NK-92 (cell line): ENCODE results near the gene TUBB1.
"Not testable (repeated sequence)": the region's sequence is repeated elsewhere in the genome, so short reads cannot be mapped to it uniquely, and the experiment has no call there.

Experiments
- DNase-seq: peaks from one replicate; lab custom pipeline; 2025; ENCODE audit not compliant: unreplicated experiment; lab: John Stamatoyannopoulos, UW

The TUBB1 gene

DNA sequence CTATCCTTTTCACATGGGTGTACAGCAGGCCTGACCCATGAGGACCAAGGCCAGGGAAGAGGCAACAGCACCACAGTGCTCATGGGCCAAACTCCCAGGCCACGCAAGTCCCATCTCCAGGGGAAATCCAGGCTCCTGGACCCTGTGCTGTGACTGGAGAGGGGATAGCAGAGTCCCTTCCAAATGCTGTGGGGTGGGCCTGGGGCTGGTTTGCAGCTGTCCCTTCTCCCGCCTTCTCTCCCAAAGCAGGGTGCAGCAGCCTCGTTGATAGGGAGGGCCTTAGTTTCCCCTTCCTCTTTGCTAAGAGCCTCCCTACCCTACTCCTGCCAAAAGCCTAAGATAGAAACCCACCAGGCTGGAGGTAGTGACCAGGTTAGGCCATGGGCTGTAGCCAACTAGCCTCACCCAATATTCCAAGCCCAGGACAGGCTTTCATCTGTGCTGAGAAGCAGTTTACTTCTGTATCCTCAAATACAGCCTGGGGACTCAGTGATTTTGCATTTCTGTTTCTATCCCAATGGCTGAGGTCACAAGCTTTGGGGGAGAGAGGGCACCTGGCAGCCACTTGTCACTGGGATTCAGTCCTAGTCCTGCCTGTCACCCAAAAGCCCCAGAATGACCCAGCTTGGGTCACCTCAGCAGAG is 13.6 kb upstream of the TUBB1 start:
- no peak for DNase-seq

DNA sequence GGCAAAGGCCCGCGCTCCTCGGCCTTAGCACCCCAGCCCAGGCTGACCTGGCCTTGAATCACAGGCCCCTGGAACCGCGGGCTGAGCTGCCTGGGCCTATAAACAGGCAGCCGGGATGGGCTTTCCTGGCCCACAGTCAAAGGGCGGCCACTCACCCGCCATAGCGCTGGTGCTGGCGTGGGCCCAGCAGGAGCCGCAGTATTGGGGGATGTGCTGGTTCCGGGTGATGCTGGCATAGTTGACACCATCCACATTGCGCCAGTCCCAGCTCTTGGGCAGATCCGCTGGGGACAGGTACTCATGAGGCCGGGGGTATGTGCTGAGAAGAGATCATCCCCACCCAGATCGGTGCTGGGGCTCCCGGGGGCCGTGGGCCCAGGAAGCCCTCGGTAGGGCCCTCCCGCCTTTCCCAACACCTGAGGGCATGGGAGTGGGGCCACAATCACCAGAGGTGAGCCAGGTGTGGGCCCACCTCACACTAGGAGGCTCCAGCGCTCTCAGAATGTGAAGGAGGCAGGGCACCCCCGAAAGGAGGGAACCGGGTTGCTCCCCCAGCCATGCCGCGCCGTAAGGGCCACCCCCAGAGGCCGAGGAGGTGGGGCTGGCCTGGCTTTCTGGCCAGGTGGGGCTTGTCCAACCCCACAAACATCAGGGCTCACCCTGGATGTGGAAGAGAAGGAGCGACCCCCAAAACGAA is 12.9 kb upstream of the TUBB1 start:
- no peak for DNase-seq

DNA sequence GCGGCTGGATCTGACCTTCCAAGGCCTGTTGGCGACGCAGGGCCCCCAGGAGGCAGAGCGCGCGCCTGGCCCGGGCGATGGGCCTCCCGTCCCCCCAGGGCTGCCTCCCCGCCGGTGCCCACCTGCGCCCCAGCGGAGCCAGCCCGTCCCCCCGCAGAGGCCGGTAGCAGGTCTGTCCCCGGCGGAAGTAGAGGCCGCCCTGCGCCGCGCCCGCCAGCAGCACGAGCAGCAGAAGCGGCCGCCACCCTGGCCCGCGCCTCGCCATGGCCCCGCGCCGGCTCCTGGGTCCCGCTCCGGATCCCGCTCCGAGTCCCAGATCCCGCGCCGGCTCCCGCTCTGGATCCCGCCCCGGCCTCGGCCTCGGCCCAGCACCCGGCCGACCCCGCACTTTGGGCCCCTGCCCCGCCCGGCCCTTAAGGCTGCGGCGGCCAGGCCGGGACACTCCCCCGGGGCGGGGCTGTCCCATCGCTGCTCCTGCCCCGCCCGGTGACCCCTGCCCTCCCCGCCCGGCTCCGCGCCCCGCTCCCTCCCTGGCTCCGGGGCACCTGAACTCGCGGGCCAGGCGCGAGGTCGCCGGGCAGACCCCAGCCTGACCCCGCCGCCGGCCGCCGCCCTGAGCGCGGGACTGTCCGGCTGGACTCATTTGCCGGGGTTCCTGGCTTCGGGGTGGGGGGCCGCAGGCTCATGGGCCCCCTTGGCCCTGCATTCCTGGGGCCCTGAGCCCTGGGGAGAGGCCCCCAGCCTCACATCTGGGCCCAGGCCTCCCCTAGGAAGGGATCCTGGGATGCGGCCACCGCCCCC is 12.2 kb upstream of the TUBB1 start, which contains the start of gene CTSZ:
TSS of gene CTSZ (minus strand) at position 391 of the 801 bp plus-strand sequence. CDS start at position 265, 126 bp downstream.
- no peak for DNase-seq

DNA sequence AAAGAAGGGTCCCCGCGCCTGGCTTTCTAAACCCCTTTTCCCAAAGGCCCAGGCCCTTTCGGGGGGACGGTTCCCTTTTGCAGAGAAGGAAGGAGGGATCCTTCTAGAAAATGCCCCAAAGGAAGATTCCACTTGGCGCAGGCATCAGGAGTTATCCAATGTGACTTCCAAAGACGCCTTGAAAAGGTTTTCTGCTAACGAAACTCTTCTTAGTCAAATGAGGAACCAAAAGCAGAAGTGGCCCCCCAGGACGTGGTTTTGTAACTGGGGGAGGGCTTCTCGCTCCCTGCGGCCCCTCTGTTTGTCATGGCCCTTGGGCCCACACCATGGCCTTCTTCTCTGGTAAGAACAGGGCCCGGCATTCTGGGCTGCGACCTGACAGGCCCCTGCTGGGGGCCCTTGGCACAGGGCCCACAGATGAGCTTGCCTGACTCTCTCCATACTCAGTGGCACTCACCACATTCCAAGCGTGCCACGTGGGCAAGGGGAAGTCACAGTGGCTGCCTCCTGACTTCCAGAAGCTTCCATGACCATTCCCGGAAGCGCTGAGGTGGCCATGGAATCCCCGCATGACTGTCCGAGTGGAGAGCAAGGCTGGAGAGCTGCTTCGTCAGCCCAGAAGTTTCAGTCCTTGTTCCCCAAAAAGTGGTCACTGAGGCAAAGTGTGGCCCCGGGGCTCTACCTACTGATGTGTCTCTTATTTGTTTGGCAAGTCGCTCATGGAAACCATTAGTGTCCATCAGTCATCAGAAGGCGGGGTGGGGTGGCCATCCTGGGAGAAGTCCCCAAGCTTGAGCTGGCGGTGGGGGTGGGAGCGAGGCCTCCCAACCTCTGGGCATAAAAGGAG is 11.3 kb upstream of the TUBB1 start:
- no peak for DNase-seq

DNA sequence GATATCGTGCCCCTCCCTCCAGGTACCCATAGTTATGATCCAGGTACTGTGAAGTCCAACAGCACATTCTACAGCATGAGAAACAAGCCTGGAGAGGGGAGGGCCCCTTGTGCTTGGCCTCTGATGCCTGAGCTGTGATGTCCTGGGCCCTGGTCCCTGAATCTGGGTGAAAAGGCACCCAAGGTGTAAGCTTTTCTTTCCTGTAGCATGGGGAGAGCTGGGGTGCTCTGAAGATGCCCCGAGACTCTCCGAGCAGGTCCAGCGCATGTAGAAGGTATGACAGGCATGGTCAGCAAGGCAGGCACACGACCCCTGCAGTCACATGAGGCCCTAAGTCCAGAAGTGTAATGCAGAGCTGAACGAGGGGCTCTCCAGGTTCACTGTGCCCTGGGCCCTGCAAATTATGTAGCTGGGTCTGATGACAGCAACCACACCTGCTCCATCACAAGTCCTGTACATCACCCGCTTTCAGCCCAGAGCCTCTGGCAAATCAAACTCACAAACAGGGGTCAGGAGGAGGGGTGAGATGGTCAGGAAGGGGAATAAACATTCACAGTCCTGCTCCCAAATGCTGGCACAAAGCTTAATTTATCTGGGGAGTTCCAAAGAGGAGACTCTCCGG is 10.4 kb upstream of the TUBB1 start:
- DNase-seq = no peak

DNA sequence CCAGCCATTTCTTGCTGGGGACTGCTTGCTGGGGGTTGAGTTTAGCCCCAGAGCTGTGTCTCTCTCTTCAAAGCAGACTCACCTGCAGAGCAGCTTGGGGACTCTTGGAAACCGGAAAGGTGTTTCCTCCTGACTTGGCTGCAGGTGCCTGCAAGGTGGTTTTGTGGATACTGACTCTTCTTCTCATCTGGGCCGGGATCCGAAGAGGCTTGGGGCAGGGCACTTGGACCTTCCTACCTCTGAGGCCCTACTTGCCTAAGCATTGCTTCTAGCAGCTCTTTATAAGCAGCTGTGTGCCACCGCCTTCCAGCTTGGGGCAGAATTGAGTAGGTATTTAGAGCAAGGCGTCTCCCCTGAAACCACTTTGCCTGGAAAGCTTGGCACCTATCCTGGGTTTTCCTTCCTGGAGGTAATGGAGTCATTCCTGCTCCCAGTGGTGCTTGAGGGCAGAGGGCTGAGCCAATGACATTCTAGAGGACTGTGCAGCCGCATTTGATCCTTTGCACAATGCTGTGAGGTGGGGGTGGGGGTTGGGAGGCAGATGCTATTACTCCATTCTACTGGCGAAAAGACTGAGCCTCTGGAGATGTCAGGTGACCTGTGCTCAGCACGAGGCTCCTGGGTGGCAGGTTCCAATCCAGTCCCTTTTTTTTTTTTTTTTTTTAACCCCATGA is 8.8 kb upstream of the TUBB1 start:
- no peak for DNase-seq

DNA sequence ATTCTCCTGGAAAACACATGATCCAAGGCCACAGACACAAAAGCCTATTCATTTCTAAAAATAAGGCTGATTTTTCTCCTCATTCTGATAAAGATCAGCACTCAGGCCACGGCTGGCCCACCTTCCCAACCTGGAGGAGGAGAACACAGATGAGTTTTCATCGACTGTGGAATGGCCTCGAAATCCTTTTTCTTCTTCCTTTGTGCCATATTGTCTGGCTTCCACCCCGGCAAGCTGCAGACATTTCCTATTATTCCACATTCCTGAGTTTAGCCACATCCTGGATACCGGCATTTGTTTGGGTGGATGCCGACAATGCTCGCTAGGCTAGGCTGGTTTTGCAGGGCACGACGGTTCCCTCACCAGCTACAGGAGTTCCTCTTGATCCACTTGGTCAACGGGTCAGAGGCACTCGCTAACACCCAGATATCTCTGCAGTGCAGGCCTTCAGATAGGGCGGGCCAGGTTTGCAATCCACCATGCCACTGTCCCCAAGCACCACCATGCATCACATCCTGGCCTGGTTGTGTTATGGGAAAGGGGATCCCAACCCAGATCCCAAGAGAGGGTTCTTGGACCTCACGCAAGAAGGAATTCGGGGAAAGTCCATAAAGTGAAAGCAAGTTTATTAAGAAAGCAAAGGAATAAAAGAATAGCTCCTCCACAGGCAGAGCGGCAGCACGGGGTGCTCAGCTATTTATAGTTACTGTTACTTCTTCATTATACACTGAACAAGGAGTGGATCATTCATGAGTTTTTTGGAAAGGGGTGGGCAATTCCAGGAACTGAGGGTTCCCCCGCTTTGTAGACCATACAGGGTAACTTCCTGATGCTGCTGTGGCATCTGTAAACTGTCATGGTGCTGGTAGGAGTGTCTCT is 8.0 kb upstream of the TUBB1 start:
- DNase-seq = no peak

DNA sequence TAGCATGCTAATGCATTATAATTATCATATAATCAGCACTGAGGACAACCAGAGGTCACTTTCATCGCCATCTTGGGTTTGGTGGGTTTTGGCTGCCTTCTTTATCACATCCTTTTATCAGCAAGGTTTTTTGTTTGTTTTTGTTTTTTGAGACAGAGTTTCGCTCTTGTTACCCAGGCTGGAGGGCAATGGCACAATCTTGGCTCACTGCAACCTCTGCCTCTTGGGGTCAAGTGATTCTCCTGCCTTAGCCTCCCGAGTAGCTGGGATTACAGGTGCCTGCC is 7.4 kb upstream of the TUBB1 start:
- not testable (repeated sequence) for DNase-seq

DNA sequence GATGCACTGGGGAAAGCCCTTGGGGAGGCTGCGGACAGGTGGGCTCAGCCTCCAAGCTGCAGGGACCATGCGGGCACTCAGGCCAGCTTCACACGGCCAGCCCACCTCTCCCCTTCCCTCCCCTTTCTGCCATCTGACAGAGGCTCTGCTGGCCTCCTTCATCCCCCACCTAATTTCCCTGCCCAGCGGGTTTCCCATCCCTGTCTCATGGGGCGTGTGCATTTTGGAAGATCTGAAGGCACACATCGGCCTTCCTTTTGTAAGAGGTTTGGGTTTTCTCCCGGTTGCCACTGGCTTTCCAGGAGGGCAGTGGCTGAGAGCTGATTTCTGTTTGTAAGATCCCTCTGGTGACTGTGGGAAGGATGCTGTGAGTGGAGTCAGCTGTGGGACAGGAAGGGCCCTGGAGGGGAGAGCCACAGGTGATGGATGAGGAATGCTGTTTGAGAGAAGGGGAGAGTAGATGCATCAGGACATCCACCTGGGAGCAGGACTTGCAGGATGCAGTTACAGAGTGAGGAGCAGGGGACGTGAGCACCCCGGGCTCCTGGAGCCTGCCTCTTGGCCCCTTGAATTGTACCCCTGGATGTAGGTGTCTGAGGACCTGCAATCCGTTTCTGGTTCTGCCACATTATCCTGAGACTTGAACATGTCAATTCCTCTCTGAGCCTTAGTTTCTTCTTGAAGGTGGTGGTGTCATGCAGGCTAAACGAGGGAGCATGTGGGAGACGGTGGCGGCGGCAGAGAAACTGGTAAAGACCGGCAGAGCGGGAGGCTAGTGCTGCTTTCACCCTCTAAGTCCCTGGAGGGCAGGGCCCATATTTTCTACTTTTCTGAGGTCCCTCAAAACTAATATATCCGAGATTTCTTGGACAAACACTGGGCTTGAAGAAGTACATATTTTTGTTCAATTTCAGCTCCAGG is 5.9 kb upstream of the TUBB1 start:
- no peak for DNase-seq

DNA sequence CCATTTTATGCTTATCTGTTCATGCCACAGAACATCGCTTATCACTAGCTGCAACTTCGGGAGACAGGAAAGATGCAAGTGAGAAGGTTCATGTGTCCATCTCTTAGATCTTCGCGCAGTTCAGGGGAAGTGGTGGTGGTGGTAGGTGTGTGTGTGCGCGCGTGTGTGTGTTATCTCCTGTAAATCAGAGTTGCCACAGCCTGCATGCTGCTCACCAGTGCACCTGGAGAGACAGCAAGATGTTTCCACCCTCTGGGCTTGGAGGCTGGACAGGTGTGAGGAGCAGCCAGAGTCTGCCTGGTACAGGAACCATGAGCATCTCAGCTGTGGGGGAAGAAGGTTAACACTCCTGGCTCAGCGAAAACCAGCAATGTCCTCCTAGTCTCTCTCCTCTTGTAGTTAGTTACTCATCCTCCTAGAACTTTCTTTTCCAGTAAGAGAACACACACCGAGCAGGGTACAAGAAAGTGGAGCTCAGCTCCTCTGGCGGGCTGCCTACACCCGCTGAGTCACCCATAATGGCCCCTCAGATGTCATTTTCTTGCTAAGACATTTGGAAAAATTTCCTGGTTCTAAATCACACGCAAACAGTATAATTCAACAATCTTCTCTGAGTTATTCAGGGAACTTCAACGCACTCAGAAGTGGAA is 5.1 kb upstream of the TUBB1 start:
- DNase-seq = no peak

DNA sequence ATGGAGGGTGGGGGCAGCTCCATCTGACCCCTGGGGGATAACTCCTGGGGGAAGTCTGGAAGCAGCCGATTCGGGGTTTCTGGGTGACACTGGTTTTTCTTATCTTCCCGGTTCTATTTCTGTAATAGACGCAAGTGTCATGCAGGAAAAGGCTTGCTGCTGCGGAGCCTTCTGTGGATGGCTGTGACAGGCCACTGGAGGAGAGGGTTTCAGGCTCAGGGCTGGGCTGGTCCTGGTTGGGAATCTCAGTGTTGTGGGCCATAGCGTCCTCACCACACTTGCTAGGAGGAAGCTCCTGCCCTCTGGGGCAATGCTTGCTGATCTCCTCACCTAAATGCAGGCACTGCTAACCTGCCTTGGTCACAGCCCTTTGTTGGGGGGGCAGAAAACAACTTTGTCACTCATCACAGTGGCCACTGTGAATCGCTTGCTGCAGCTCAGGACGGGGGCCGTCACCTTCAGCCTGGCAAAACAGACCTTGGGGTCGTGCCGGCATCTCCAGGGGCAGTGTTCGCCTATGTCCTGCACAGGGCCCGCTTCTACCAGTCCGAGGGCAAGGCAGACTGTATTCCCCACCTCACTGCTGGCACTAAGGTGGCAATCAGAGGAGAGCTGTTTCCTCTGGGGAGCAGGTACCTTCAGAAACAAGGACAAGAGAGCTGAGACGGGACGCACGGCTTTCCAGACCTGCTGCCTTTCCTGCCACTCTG is 4.4 kb upstream of the TUBB1 start:
- DNase-seq = no peak

DNA sequence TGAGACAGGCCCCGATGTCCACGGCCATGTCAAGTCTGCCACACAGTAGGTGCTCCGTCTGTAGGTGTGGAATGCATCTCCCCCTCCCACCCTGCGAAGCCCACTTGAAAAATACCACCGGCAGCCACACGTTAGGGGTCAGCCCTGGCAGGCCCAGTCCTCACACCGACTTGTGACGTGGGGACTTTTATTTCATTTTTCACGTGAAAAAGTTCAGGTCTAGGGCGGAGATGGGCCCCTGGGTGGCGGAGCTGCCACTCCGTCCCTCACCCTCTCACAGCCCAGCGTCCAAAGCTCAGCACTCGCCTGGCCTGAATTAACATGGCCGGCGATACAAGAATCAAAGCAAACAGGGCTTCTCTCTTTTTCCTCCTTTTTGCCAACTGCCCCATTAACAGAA is 3.8 kb upstream of the TUBB1 start:
- DNase-seq = no peak

DNA sequence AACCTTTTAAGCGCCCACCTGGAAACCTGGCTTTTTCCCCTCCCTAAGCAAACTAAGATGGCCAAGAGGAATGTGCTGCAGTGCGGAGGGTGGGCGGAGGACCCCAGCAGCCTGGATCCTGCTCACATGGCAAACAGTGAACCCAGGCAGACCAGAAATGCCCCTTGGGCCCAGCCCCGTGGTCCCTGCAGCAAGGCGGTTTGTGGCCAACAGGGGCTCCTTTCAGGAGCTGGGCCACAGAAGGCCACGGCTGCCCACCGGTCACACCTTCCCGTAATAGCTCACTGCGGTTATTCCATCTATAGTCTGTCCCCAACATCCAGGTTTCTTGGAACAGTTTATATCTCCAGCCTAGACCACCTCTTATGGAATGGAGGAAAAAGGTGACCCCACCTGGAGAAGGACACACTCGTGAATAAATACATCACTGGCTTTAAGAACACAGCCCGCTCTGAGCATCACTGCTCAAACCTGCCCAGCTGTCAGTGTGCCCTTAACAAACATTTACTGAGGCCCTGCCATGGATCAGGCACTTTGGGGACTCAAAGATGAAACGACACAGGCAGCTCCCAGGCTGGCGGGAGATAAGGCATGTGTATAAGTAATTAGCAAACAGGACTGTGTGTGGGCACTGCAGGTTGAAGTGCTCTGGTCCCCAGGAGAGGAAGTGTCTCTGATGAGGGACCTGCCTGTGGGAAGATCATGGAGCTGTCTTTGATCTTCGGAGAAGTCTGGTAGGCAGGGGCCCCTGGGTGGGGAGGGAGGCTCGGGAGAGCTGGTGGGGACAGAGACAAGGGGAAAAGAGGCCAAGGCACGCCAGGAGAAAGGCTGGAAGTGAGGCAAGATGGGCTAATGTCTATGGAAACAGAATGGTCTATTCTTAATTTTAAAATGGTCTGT is 3.2 kb upstream of the TUBB1 start:
- DNase-seq = no peak

DNA sequence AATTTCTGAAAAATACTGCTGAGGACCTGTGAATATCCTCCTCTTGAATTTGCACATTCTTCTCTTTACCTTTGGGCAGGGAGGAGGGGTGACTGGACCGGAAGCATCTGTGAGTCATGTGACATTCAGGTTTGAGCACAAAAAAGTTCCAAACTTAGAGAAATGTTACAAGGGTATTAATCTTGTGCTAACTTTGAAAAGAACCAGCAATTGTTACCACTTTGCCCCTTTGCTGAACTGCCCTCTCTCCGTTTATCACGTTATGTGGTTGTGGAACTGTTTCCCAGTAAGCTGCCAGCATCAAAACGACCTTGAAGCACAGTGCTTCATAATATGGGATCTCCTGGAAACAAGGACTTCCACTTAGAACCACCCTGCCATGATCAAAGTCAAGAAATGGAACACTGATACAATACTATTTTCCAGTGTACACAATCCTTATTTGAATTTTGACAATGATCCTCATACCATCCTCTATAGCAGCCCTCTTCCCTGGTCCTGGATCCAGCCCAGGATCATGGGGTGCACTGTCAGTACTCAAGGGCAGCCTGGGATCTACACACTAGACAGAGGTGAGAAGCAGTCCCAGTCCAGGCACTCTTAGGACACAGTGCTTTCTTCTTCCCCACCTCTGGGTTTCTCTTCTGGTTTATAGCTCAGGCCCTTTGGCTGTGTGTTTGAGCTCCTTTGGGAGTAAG is 2.3 kb upstream of the TUBB1 start:
- no peak for DNase-seq

DNA sequence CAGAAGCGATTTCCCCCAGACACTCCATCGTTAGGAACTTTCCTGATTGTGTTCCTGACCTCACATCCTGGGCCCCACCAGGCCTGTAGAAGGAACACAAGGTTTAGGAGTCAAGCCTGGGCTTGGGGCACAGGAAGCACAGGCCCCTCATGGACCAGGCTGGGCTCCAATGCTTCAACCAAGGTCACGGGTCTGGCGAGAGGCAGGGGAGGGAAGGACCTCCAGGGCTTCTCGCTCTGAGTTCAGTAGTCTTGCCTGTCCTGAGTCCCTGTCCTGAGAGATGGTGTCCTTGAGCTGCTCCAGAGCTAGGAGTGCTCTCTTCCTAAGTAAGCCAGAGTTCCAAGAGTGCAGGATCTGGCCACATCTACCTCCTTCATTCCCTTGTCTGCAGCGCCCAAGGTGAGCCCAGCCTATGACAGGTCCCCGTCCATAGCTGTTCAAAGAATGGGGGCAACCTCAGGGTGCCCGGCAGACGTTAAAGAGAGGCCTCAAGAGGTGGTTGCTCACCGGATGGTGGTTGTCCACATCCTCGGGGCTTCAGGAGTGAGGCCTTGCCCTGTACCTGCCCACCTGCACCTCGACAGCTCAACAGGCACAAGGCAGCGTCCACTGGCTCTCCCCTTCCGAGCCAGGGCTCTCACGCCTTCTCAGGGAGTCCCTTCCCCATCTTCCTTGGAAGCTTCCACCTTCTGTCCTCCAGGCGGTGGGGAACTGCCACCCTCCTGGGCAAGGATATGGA is 1.6 kb upstream of the TUBB1 start:
- no peak for DNase-seq
